HG03571 (cell line): Measurements from ENCODE around the gene SLC25A21.

Experiments
- ATAC-seq: cut with Tn5 transposase; IDR thresholded peaks from one replicate; pipeline ENCODE4 v1.9.1; 2021; ENCODE audit not compliant: unreplicated experiment

The SLC25A21 gene

DNA sequence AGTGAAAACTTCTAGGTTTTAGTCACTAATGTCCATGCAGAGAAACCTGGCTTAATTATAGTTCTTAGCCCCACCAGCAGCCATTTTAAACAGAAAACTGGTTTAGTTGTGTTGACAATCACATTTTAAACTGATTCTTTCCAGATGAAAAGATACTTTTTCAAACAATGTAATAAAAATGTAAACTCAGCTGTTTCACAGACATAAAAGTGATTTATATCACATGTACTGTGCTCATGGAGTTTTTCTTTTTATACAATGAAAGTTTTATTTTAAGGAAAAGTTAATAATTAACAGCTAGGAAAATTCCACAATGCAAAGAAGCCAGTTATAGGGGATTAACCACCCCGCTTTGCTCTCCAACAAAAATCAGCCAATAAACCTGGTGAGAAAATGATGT, 381.0 kb downstream of the SLC25A21 start:
- no peak for ATAC-seq

DNA sequence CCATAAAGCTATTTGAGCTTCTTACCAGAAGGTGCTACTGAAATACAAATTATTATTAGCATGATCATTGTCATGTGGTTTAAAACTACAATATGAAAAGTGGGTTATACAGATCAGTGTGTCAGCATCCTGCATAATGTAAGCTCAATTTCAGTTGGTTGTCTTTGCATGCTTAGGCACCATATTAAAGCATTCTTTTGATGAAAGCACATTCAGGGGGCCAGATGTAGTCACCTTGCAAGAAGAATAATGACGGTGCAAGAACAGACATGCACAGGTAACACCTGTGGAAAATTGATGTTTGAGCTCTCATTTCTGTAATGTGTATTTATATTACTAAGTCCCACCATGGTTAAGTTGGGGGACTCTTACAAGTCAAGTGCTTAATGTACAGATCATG, 386.9 kb downstream of the SLC25A21 start:
- no peak for ATAC-seq

DNA sequence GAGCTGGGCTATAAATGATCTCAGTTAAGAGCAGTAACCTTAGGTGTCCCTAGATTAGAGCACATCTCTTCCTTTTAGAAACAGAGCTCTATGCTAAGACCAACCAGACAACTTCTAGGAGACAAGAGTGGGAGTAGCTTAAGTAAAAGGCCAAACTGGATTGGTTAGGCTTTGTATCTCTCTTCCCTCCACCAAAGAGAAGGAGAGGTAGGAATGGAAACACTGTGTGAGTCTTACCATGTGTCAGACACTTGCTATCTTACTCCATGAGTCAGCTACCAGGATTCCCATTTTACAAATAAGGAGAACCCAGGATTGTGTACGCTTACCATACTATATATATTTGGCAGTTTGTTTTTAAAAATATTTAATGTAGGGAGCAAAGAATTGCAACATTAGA, 387.9 kb downstream of the SLC25A21 start:
- no peak for ATAC-seq

- ATAC-seq: no peak
These were observed 390.5 kb downstream of the SLC25A21 start for GRCh38 chr14:36781897-36782296.

- ATAC-seq: no peak
These were observed 398.8 kb downstream of the SLC25A21 start for GRCh38 chr14:36773558-36773957.

GRCh38 chr14:36773136-36773540, 399.3 kb downstream of the SLC25A21 start:
- no peak for ATAC-seq

- ATAC-seq: no peak
These were observed 401.3 kb downstream of the SLC25A21 start for GRCh38 chr14:36771028-36771640.

DNA sequence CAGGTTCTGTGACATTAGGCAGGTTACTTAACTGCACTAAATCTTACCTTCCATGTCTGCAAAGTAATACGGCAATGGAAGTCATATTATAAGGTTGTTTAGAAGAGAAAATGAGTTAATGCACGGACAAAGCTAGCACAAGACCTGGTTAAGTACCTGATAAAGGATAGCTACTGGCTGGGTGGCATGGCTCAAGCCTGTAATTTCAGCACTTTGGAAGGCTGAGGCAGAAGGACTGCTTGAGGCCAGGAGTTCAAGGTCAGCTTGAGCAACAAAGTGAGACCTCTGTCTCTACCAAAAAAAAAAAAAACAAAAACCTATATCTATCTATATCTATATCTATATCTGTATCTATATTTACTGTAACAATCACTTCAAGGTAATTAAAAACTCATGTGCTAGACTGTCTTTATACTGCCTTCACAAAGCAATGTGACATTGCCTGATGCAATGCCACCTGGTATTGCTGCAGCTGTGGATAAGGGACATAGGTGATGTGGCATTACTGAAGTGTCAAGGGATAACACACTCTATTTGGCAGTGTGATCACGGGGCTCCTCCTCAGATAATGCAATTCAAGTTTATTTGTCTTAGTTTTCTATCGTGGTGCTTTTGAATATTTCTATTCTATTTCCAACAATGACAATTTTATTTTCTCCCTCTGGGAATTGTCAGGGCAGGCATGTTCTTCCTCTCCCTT, 403.6 kb downstream of the SLC25A21 start:
- no peak for ATAC-seq

GRCh38 chr14:36767603-36768281, 404.7 kb downstream of the SLC25A21 start:
- ATAC-seq: no peak

DNA sequence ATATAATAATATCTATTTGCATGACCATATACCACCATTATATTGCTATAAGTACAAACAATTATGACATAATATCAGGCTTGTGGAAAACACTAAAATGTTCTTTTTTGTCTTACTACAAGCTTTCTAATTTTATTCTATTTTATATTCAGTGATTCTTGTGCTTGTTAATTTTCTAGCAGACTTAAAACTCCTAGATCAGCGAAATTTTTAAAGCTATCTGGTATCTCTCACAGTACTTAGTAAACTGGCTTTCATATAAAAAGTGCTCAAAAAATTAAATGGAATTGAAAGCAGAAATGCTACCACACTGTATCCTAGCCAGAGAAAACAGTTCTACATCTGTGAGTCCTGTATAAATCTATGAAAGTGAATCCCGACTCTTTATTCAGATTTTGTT, 405.4 kb downstream of the SLC25A21 start:
- no peak for ATAC-seq

- ATAC-seq: no peak
These were observed 414.4 kb downstream of the SLC25A21 start for GRCh38 chr14:36757734-36758601.

DNA sequence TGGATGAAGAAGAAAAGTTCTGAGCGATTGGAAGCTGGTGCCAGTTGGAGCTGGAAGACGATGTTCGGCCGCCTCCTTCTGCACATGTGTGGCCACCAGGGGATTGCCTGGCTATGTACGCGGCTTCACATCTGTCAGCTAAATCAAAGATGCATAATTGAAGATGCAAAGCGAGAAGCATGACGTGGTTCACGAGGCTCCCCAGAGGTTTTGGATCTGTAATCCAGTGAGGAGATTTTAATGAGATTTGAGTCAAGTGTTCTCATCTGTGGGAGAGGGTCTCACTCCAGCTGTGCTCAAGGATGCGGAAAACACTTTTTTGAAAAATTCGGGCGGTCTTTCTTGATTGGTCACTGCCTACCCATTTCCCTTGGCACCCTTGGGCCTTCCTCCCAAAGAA, 416.2 kb downstream of the SLC25A21 start:
- no peak for ATAC-seq

GRCh38 chr14:36755756-36756155, 416.6 kb downstream of the SLC25A21 start:
- ATAC-seq: no peak

- ATAC-seq: no peak
These were observed 420.5 kb downstream of the SLC25A21 start for GRCh38 chr14:36751920-36752319.

DNA sequence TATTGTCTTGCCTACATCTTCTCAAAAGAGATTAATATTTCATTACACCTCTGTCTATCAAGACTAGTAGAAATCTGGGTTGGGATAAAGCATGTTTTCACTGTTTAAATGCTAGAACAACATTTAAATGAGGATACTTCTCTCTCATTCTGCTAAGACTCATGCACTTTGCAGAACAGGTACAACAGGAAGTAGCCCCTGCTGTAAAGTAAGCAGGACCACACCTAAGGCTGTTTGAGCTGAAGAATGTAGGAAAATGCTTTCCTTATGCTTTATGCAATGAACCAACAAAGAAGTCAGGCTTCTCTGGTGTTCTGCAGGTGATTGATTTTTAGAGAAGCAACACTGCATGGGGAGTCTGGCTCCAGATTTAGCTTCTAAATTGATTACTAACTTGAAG, 421.3 kb downstream of the SLC25A21 start:
- no peak for ATAC-seq

GRCh38 chr14:36750244-36750643, 422.2 kb downstream of the SLC25A21 start:
- ATAC-seq: no peak

GRCh38 chr14:36748610-36749213, 423.7 kb downstream of the SLC25A21 start:
- ATAC-seq: no peak

- ATAC-seq: no peak
These were observed 424.8 kb downstream of the SLC25A21 start for GRCh38 chr14:36747411-36748184.

DNA sequence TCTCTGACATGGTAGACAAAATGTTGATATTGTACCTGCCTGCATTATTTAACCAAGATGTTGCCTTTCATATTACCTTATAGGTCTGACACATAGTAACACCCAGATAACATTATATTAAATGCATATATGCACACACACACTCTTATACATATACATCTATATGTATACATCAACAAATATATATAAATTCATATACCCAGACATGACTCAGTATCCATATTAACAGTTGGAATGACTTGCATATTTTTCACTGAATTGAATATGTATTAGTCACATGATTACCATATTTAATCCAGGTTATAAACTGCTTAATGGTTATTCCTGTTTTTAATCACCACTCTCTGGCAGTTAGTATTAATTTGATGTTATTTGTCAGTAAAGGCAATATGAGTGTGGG, 425.5 kb downstream of the SLC25A21 start:
- ATAC-seq: no peak

DNA sequence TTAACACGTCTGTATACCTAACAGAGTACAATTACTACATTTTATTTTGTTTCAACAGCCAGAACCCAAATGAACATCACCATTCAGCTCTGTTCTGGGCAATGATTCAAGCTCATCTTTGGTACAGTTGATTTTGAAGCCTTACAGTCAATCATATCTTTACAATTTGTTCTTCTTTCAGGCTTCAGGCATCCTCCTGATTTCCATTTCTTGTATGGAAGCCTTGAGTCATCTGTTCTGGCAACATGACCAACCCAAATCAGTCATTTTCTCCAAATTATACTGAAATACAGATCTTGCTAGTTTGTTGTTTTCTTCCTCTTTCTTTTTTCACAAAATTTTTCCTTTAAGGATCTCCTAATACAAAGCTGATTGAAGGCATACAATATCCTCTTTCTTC, 430.5 kb downstream of the SLC25A21 start:
- ATAC-seq: no peak
